Activated T-cell treated with anti-CD3 and anti-CD28 coated beads, Interleukin-2, amount 50 U/mL, for 48 hours (primary cell): ENCODE data around the gene HOOK2.
A peak's percentile ranks its signal among the peaks of the same experiment; 100 is the strongest.

Experiments
- DNase-seq, 2 experiments: peaks; one replicate each; pipeline ENCODE4 v3.0.0-alpha.2; 2020

Gene HOOK2

DNA sequence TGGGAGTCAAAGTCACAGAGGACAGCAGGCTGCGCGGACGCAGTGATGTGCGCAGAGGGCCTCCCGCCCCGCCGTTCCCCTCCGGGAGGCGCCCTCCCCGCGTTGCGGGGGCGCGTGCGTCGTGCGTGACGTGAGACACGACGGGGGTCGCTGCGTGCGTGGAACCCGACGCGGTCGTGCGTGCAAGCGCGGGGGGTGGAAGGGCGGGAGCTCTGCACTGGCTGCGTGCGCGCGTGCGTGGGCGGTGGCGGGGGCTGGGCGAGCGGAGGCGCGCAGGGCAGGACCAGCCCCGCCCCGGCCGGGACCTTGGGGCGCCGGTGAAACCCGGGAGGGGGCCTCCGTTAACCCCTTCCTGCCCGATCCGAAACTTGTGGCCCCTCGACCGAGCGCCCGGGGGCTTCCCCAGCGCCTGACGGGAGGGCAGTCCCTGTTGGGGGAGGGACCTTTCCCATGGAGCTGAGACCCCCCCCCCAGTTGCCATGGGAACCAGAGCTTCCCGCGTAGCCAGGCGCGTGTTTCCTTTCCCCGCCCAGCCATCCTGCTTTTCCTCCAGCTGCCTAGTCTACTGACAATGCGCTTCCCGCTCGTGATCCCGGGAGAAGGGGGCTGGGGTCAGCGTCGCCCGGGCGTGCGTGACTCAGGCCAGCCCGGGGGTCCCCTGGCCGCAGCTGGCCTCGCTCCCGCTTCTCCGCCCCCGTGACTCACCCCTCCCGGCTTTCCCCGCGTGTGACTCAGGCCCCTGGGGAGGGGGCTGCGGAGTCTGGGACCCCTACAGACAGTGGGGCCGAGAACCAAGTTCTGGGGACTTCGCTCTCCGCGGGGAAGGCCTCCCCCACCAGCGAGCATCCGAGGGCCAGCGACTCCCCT, 7.3 kb upstream of the HOOK2 start:
- peak; percentile 92 to 94 for DNase-seq

DNA sequence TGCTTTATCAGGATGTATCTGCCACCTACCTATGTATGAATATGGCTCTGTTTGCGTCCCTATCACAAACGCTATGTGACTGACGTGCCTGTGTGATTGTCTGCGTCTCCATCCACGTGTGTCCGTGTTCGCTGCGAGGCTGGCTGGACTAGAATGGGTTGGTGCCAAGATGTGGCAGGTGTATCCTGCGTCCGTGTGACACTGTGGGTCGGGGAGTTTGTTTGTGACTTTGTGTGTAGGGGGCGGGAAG, 6.7 kb upstream of the HOOK2 start:
- no peak for DNase-seq

DNA sequence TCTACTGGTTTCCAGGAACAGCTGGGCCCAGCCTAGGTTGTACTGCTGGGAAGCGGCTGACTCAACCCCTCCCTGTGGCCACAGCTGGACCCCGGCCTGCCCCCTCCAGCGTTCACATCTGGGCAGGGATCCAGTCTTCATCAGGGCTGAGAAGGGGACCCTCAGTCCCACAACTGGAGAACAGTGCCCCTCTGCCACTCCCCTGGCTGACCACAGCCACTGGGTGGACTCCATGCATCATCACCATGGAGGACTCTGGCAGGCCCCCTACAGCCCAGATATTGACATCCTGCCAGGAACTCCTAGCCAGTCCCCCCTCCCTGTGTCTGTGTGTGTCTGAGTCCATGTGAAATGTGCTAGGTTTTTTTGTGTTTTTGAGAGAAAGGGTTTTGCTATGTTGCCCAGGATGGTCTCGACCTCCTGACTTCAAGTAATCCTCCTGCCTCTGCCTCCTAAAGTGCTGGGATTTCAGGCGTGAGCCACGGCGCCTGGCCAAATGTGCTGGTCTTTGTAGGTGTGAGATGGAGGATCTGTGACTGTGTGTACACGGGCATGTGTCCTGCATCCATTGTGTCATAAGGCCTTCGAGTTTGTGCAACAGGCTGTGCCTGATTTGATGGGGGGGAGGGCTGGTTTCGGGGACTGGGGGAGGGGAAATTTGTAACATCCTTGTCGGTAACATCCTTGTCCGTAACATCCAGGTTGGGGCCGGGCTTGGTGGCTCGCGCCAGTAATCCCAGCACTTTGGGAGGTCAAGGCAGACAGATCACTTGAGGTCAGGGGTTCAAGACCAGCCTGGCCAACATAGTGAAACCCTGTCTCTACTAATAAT, 4.0 kb upstream of the HOOK2 start:
- peak; percentile 44 to 49 for DNase-seq

DNA sequence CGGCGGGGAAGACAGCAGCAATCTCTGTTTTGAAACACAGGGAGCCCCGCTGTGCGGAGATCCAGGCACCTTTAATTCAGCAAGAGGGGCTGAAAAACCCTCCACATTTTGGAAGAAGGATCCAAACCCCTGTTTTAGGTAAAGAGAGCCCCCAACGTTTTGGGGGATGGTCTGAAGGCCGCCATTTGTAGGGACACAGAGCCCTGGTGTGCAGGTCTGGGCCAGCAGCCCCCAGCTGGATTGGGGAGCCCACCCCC, 3.5 kb upstream of the HOOK2 start:
- no peak for DNase-seq

DNA sequence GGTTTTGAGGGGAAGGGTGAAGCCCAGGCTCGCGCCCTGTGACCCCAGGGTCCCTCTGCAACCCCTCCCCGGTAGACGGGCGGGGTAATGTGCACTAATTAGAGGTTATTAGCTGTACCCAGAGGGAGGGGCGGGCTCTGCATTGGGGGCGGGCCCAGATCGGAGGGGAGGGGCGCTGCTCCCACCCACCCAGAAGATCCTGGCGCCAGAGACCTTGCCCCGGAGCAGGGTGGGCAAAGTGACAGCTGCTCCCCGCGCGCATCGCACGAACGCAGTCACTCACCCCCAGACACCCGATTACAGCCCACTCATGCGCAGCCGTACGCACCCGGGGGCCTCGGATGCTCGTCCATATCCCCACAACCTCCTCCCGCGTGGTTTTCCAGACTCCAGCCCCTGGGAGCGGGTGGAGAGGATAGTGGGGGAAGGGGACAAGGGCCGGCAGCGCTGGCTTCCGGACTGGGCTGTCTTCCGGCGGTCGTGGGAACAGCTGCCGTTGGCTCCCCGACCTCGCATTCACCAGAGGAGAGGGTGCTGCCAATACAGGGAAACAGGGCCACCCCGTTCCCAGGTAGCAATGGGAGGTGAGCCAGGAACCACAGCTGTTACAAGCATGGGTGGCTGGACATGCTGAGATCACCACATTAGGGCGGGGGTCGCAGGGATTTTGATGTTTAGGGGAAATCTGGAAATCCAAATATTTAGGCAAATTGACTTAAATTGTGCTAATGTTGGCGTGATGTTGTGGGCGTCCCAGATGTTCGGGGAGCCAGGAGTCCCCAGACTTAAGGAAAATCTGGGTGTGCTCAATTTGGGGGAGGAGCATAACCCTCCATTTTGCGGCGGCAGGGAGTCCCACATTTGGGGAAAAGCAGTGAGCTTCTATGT, 2.9 kb upstream of the HOOK2 start:
- peak; percentile 73 to 75 for DNase-seq

DNA sequence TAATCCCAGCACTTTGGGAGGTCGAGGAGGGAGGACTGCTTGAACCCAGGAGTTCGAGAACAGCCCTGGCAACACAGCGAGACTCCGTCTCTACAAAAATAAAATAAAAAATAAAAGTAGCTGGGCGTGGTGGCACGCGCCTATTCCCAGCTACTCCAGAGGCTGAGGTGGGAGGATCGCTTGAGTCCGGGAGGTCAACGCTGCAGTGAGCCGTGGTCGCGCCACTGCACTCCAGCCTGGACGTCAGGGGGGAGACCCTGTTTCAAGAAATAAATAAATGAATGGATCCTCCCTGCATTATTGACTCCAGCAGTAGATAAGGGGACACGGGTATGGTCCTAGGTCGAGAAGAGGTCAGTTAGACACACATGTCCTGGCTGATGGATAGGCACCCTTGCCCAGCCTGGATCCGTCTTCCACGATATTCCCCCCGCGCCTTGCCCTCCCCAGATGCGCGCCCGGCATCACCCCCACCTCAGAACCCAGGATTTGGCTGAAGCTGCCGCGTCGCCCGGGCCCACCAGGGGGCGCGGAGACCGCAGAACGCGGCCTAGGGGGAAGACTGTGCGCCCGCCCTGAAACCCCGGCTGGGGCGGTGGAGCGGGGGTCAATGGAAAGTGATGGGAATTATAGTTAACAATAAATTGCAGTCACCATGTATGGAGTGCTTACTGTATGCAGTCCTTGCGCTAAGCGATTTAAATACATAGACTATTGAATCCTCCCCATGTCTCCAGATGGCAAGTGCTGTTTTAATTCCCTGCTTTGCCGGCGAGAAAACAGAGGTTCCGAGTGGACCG, 2.1 kb upstream of the HOOK2 start:
- peak; percentile 92 to 93 for DNase-seq

DNA sequence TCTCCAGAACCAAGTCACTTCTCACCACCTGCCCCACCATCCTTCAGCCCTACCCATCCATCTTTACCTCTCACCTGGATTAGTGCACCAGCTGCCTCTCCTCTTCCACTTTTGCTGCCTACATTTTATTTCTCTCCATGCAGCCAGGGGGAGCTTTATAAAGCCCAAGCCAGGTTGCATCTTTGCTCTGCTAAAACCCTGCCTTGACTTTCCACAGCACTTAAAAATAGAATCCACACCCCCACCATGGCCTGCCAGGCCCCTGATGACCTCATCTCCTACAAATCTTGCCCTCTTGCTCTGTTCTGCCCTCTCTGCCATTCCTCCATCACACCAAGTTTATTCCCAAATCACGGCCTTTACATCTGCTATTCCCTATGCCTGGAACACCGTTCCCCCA, 1.8 kb downstream of the HOOK2 start:
- no peak for DNase-seq

DNA sequence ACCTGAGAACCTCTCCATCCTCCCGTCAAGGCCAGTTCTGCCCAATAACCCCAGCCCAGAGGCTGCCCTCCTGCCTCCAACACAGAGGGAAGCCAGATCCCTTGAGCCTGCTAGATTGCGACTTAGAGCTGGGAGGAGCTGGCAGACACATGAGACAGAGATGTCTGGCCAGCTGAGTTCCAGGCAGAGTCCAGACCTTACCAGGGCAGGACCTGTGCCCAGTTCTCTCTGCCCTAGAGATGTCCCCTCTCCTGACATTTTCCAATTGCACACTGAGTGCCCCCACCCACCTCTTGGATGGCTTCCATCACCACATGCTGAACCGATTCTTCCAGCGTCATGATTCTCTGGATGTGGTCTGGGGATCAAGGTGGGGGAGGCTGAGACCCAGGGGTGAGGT, 3.0 kb downstream of the HOOK2 start:
- no peak for DNase-seq

DNA sequence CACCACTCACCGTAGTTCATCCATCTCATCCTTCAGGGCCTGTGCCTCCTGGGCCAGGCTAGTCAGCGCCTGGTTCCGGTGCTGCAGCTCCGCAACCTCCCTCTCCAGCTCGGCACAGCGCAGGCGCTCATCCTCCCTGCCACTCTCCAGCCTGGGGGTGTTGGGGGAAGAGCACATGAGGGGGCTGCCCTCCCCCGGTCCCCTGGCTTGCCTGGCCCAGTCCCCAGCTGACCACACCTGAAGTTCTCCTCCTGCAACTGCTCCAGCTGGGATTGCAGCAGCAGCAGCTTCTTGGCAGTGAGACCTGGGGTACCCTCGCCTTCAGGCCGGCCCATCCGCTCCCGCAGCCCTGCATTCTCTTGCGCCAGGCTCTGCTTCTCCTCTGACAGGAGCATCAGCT, 4.4 kb downstream of the HOOK2 start:
- DNase-seq: no peak

DNA sequence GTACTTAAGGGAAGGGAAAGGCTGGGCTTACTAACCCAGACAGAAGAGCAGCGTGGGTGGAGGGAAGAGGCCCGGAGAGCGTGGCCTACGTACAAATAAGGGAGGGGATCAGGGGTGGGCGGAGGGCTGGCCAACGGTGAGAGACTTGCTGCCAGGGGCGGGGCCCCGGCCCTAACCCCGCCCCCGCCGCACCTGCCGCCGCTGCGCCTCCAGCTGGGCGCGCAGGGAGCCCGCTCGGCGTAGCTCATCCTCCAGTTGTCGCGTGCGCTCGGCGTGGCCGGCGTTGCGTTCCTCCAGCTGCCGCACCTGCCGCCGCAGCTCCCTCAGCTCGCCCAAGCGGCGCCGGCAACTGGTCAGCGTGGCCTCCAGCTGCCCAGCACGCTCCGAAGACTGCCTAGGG, 5.7 kb downstream of the HOOK2 start:
- DNase-seq: peak; percentile 53 to 72

DNA sequence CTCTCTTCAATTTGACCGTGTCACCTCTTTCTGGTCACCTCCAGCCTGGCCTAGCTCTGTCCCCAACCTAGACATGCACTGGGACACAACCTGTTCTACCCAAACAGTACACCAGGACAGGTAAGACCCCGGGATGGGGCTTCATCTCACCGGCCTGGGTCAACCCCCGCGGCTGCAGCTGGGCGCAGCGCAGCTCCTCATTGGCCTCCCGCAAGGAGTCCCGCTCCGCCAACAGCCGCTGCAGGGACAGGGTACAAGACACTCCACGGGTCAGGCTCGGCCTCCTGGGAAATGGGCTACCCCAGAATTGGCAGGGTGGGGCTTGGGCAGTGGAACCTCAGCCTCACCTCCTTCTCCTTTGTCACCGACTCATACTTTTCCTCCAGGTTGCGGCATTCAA, 7.7 kb downstream of the HOOK2 start:
- no peak for DNase-seq

DNA sequence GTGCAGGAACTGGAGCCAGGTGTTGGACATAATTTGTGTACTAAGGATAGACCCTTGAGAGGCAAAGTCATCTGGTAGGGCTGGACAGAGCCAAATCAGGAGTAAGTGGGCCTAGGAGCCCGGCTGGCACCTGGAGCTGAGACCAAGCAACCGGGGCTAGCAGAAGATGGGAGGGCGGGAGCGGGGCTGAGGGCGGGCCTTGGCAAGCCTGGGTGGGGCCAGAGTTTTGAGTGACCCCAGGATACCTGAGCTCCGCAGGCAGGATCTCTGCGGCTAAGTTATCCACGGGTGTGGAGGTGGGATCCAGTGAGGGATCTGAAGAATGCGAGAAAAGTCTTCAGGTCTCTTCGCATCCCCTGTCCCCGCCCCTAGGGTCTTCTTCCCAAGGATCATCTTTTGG, 8.2 kb downstream of the HOOK2 start:
- DNase-seq: no peak

DNA sequence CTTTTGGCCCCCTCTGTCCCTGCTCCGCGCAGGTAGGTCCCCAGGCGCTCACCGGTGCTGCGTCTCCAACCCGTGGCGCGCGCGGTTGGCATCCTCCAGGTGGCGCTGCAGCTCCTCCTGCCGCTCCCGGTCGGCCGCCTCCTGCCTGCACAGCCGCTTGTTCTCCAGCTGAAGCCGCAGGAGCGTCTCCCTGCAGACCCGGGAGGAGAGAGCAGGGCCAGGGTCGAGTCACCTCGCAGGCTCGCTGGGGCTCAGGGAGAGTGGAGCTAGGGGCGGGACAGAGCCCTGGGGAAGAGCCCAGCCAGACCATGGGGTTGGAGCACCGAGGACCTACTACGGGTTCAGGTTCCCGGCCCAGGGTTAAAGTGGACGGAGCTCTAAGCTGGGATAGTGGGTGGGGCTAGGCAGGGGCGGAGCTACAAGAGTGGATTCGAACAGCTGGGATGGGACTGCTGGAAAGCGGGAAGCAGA, 9.3 kb downstream of the HOOK2 start:
- DNase-seq: peak; percentile 90 to 94

DNA sequence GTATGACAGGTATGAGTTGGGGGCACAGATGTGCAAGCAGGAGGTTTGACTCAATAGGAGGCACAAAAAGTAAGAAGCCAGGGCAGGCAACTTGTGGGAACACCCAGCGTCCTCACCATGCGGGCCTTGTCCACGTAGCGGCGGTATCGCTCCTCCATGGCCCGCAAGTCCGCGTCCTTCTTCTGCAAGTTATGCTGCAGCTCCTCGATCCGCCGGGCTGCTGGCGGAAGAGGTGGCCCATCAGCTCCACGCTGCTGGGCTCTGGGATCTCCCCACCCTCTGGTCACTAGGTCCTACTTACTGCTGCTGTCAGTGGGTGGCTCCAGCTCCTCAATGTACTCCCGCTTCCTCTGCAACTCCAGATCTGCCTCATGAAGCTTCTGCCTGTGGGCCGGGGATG, 10.7 kb downstream of the HOOK2 start:
- DNase-seq: no peak

DNA sequence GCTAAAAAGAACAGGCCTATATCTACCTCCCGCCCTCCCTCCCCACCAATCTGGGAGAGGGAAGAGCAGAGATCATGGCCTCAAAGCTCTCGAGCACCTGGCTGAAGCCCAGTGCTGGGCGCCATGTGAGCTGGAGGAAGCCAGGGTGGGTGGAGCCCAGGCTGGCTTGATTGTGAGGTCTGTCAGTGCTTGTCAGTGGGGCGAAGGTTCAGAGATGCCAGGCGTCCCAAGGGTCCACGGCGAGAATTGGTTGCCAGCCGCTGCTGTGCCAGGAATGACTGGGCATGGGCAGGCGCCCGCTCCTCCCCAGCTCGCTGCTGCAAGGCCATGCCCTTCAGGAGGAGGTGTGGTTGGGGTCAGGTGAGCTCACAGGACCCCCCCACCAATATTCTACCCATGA, 12.3 kb downstream of the HOOK2 start:
- DNase-seq: no peak

DNA sequence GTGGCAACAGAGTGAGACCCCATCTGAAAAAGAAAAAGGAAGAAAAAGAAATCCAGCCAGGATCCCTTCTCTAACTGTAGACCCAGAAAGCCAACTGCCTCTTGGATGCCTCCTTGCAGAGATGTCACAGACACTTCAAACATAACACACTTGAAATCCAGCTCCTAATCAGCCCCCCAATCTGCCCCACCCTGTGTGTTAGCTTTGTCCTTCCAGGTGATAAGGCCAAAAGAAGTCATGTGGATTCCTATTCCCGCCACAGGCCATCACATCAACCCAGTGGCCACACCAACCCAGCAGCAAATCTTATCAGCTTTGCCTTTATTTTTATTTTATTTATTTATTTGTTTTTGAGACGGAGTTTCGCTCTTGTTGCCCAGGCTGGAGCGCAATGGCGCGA, 15.7 kb downstream of the HOOK2 start:
- no peak for DNase-seq

DNA sequence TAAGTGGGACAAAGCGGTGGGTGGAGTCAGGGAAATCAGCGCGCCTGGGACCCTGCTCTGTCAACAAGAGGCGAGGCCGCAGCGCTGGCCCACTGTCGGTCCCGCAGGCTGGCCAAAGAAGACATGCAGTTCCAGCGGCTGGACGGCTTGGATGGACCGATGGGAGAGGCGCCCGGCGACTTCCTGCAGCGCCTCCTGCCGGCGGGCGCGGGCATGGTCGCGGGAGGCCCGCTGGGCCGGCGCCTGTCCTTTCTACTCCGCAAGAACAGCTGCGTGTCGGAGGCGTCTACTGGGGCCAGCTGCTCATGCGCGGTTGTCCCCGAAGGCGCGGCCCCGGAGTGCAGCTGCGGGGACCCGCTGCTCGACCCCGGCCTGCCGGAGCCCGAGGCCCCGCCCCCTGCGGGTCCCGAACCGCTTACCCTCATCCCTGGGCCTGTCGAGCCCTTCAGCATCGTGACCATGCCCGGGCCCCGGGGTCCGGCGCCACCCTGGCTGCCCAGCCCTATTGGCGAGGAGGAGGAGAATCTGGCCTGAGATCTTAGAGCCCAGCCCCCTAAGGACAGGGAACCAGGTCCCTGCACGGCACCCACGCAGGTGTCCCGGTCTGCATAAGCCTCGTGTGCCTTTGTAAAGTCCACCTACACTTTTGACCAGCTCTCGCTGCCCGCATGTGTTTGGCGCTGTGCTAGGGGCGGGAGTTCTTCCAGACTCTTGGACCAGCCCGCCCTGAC, 17.6 kb downstream of the HOOK2 start:
- peak; percentile 82 to 86 for DNase-seq

DNA sequence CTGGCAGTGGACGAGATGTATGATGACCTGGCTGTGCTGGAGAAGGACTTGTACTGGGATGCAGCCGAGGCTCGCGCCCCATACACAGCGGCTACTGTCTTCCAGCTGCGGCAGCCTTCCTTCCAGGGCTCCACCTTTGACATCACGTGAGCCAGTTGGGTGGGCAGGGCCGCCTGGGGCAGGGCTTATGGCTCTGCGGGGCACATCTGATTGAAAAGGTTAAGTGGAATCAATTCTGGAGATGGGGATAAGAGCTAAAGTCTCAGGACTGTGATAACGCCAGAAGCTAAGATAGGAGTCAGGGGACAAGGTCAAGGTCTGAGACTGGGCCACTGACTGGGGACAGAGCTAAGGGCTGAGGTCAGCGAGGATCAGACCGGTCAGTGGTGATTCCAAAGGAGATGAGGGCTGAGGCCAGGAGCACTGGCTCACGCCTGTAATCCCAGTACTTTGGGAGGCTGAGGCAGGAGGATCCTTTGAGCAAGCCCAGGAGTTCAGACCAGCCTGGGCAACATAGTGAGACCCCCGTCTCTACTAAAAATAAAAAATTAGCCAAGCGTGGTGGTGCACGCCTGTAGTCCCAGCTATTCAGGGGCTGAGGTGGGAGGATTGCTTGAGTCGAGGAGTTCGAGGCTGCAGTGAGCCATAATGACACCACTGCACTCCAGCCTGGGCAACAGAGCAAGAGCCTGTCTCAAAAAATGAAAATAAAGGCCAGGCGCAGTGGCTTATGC, 19.0 kb downstream of the HOOK2 start:
- DNase-seq: no peak

DNA sequence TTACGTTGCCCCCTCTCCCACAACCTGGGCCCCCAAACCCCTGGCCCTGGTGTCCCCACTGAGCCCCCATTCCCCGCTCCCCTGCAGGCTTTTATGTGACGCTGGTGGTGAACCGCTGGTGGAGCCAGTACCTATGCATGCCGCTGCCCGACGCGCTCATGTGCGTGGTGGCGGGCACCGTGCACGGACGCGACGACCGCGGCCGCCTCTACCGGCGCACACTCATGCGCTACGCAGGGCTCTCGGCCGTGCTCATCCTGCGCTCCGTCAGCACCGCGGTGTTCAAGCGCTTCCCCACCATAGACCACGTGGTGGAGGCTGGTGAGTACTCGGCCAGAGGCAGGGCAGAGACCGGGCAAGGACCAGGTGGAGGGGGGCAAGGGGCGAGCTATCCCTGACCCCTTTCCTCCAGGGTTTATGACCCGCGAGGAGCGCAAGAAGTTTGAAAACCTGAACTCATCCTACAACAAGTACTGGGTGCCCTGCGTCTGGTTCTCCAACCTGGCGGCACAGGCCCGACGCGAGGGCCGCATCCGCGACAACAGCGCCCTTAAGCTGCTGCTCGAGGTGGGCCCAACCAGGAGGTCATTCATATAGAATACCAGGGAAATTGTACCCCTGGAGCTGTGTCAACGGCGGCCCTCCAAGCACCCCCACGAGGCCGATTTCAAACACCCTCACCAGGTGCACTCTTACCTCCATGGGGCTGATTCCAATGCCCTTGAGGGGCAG, 20.7 kb downstream of the HOOK2 start:
- no peak for DNase-seq

DNA sequence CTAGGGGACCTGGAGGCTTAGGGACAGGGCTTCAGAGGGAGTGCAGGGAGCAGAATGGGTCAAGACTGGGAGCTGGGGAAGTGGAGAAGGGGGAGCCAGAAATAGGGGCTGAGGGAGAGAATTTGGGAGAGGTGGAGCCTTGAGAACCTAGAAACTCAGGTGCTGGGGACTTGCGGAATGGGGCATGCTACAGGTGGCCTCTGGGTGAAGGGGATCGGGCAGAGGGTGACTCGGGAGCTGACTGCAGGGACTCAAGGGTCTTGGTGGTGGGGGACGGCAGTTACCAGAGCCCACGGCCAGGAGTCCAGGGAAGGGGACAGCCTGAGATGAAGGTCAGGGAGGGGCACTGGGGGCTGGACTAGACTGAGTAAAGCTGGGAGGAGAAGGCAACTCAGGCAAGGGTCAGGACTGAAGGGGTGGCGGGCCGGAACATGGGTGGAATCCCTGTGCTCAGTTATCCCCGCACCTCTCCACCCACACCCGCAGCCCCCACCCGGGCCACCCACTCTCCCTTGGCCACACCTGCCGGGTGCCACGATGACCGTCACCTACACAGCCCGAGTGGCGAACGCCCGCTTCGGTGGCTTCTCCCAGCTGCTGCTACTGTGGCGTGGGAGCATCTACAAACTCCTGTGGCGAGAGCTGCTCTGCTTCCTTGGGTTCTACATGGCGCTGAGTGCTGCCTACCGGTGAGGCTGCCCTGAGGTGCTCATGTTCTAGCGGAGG, 23.1 kb downstream of the HOOK2 start:
- no peak for DNase-seq
